Measurements from ENCODE around the gene EP400.

- TF ChIP-seq CTCF (IDR thresholded peaks at IDR 0.05; ENCODE audit: insufficient read depth, low read length, poor library complexity, severe bottlenecking) (no peak), EZH2phosphoT487 (conservative IDR thresholded peaks at IDR 0.05; ENCODE audit: low read length) (no peak)
Observed at GRCh38 chr12:131911851-131912477, 37.8 kb upstream of the EP400 start.
